Measurements from ENCODE around the gene TSPO2. TPM values are rescaled to one million over a fixed set of nuclear protein-coding genes. Genes with fewer than 3 reads are reported as not detected.

The TSPO2 gene
- total and polyA plus RNA-seq, 2 of the 13 experiments (the other 11 are each of a cell fraction or from before 2014, with no cell fraction given): 0.55 TPM; not detected in 1

DNA sequence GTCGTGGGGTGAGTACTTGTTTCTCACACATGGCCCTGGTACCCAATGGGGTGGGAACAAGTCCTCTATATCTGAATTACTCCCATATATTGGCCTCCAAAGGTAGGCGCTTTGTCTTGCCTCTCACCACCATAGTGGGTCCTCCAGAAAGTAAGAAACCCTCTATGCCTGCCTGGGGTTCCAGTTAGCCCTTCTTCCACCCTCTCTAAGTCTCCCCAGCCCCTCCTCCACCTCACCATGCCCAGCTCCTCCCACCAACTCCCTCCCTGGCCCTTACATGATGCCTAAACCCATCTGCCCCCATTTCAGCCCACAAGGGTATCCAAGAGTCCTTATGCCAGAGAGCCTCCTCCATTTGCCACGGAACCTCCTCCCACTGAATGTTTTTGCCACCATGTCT, 884 bp downstream of the TSPO2 start:
- ATAC-seq (no peak), FAIRE-seq (no peak), DNase-seq (ENCODE audit: low spot score) (no peak)
- H3K4me1 ChIP-seq (ENCODE audit: insufficient read depth, low read length): peaks cover 80% of the 10 kb centered on the region
- TF ChIP-seq ZFP36L2 (CRISPR knock-in tag; IDR thresholded peaks at IDR 0.05) (no peak), ZNF205 (CRISPR knock-in tag; IDR thresholded peaks at IDR 0.05) (no peak), SMAD1 (CRISPR knock-in tag; IDR thresholded peaks at IDR 0.05; ENCODE audit: borderline replicate concordance, low read depth) (no peak), SRSF1 (optimal IDR thresholded peaks at IDR 0.05; ENCODE audit: low read depth, low read length) (no peak), MEF2D (CRISPR knock-in tag; IDR thresholded peaks at IDR 0.05) (no peak), ZNF44 (CRISPR knock-in tag; IDR thresholded peaks at IDR 0.05) (no peak), GABPB1 (CRISPR knock-in tag; IDR thresholded peaks at IDR 0.05) (no peak), ZNF432 (CRISPR knock-in tag; IDR thresholded peaks at IDR 0.05; ENCODE audit: borderline replicate concordance) (no peak), MXD4 (CRISPR knock-in tag; IDR thresholded peaks at IDR 0.05) (no peak), RAD51 (IDR thresholded peaks at IDR 0.05; ENCODE audit: borderline replicate concordance) (no peak)
- TF ChIP-seq, protein P1, sequence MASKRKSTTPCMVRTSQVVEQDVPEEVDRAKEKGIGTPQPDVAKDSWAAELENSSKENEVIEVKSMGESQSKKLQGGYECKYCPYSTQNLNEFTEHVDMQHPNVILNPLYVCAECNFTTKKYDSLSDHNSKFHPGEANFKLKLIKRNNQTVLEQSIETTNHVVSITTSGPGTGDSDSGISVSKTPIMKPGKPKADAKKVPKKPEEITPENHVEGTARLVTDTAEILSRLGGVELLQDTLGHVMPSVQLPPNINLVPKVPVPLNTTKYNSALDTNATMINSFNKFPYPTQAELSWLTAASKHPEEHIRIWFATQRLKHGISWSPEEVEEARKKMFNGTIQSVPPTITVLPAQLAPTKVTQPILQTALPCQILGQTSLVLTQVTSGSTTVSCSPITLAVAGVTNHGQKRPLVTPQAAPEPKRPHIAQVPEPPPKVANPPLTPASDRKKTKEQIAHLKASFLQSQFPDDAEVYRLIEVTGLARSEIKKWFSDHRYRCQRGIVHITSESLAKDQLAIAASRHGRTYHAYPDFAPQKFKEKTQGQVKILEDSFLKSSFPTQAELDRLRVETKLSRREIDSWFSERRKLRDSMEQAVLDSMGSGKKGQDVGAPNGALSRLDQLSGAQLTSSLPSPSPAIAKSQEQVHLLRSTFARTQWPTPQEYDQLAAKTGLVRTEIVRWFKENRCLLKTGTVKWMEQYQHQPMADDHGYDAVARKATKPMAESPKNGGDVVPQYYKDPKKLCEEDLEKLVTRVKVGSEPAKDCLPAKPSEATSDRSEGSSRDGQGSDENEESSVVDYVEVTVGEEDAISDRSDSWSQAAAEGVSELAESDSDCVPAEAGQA (IDR thresholded peaks at IDR 0.05; ENCODE audit: low read depth): no peak
- TF ChIP-seq, protein P1 (CRISPR knock-in tag; IDR thresholded peaks at IDR 0.05; ENCODE audit: borderline replicate concordance): no peak
- H3K9ac ChIP-seq (ENCODE audit: insufficient read depth, low read depth, low read length): no peak overlapping the region
- POLR2A ChIA-PET: interaction anchor here (1.6 kb wide), 1 partner anchor 21 kb away, joined by 4 read pairs; no protein-coding TSS in a partner anchor
- no peak overlapping the region for H3K27ac ChIP-seq (ENCODE audit: extremely low read length, insufficient read depth, low read length)
- no peak overlapping the region for H2AFZ ChIP-seq (ENCODE audit: low read length)
- no TSS peak for BruUV-seq (replicated peaks)
- WGBS (ENCODE audit: low lambda C conversion rate): 94% methylated on average over 3 of the region's 3 CpGs
- intact Hi-C loops (cut with micrococcal nuclease; ENCODE audit: unreplicated experiment) (loop anchor here (5.0 kb wide), 1 partner anchor 46 kb away; no protein-coding TSS in a partner anchor), in situ Hi-C loops (cut with HindIII; ENCODE audit: extremely low pct_ligation_motif_present, low pct_unique_long_range_greater_than_20kb) (loop anchor here (25.0 kb wide), 1 partner anchor 706 kb away; no protein-coding TSS in a partner anchor)
- H3K4me3 ChIP-seq (replicated peaks in 1 of 3; ENCODE audit: insufficient read depth in 1 of 3, low read depth in 2 of 3, low read length in 3 of 3): no peak overlapping the region
- H3K9me3 ChIP-seq (ENCODE audit: low read length): no peaks in the 10 kb centered on the region
- no peaks in the 10 kb centered on the region for H3K27me3 ChIP-seq (ENCODE audit: control insufficient read depth in 1 of 2, insufficient read depth in 2 of 2, low read length in 2 of 2)
- CTCF ChIA-PET (ENCODE audit: low intra/inter-chr PET ratio, low total read pairs): no interaction called here
- H3K79me2 ChIP-seq (ENCODE audit: insufficient read depth, low read length): no peaks in the 10 kb centered on the region
- H4K20me1 ChIP-seq (ENCODE audit: insufficient read depth, low read length): no peaks in the 10 kb centered on the region
- H3K36me3 ChIP-seq (replicated peaks in 1 of 2; ENCODE audit: control insufficient read depth in 1 of 2, insufficient read depth in 2 of 2, low read length in 2 of 2): peaks cover 0 to 1% of the 10 kb centered on the region in 2 experiments; a peak in 1 of 5 replicates
- no peak overlapping the region for H3K4me2 ChIP-seq (ENCODE audit: low read depth, low read length)

Measured in HepG2 (cell line).